Karpas-422 (cell line): Measurements from ENCODE around the gene DTNBP1. TPM values are rescaled to one million over a fixed set of nuclear protein-coding genes. Genes with fewer than 3 reads are reported as not detected.

Experiments used
- DNase-seq: peaks from one replicate; pipeline ENCODE4 v3.0.0-alpha.2; 2015
- H2AFZ ChIP-seq: fragments of 200-600 bp; sonication (generic); 2 replicates; pipeline ENCODE4 v1.6.1; 2014; ENCODE audit warnings: antibody characterized with exemption, low read length, mixed read lengths
- H3K27ac ChIP-seq: fragments of 200-600 bp; sonication (generic); 2 replicates; pipeline ENCODE4 v1.5.1; 2014; ENCODE audit warnings: mild to moderate bottlenecking, low read length, moderate library complexity
- H3K27me3 ChIP-seq: fragments of 200-600 bp; sonication (generic); 2 replicates; pipeline ENCODE4 v1.6.1; 2014; ENCODE audit warnings: low read length, mixed read lengths
- H3K36me3 ChIP-seq: fragments of 200-600 bp; sonication (generic); 2 replicates; pipeline ENCODE4 v1.6.1; 2014; ENCODE audit warnings: low read length, mixed read lengths; ENCODE audit not compliant: insufficient read depth
- H3K4me1 ChIP-seq: fragments of 200-600 bp; sonication (generic); 2 replicates; pipeline ENCODE4 v1.6.1; 2014; ENCODE audit warnings: mild to moderate bottlenecking, low read length, mixed read lengths
- H3K4me2 ChIP-seq: fragments of 200-600 bp; sonication (generic); 2 replicates; pipeline ENCODE4 v1.6.1; 2014; ENCODE audit warnings: low read length, low read depth, mild to moderate bottlenecking; ENCODE audit not compliant: poor library complexity, severe bottlenecking
- H3K4me3 ChIP-seq: fragments of 200-600 bp; sonication (generic); 2 replicates; pipeline ENCODE4 v1.5.1; 2014; ENCODE audit warnings: mild to moderate bottlenecking, antibody characterized with exemption, low read length, mixed read lengths
- H3K79me2 ChIP-seq: fragments of 200-600 bp; sonication (generic); 2 replicates; pipeline ENCODE4 v1.6.1; 2014; ENCODE audit warnings: mild to moderate bottlenecking, low read length, mixed read lengths
- H3K9ac ChIP-seq: fragments of 200-600 bp; sonication (generic); 2 replicates; pipeline ENCODE4 v1.6.0; 2014; ENCODE audit warnings: low read length
- H3K9me2 ChIP-seq: fragments of 200-600 bp; sonication (generic), shearing (Covaris generic); replicated peaks from 2 replicates; pipeline ENCODE4 v1.6.0; 2014; ENCODE audit warnings: mild to moderate bottlenecking, low read length, moderate library complexity; ENCODE audit not compliant: insufficient read depth
- H3K9me3 ChIP-seq: fragments of 300-700, 200-600 bp; sonication (generic); 2 replicates; pipeline ENCODE4 v1.6.1; 2014; ENCODE audit warnings: low read length, mixed read lengths
- H4K20me1 ChIP-seq: fragments of 200-600 bp; sonication (generic); 2 replicates; pipeline ENCODE4 v1.6.1; 2014; ENCODE audit warnings: mild to moderate bottlenecking, antibody characterized with exemption, low read length, low read depth; ENCODE audit not compliant: insufficient read depth
- total RNA-seq: library from RNA; depleted of rRNA; stranded (reverse); fragments of >200 nt; shearing (Covaris generic); gene quantifications from 2 replicates; pipeline ENCODE4 v1.2.3, GENCODE V29; 2014; ENCODE audit warnings: low replicate concordance

Gene DTNBP1
- total RNA-seq, 1 experiment from 2014 or later, result 13.8 TPM

DNA sequence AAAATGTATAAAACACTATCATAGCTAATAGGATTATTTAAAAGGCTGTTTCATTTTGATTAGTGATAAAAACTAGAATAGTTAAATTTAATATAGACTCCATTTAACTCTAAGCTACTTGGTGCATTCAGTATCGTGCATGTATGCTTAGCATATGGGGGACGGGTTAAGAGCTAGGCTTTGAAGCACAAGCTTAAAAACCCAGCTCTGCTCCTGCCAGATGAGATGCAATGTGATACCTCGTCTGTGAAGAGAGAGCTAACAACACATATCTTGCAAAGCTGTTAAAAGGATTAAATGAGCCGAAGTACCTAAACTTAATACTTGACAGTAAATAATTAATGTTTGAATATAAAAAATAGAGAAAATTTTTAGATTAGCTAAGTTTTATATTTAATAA lies 42.2 kb downstream of the DTNBP1 start:
- no peak for DNase-seq
- H2AFZ ChIP-seq, result no peak overlapping the region
- H3K27me3 ChIP-seq, result no peaks in the 10 kb centered on the region
- no peaks in the 10 kb centered on the region for H3K9me2 ChIP-seq
- no peak overlapping the region for H3K4me2 ChIP-seq
- no peak overlapping the region for H3K9ac ChIP-seq
- no peaks in the 10 kb centered on the region for H3K9me3 ChIP-seq
- H3K27ac ChIP-seq, result no peak overlapping the region
- H3K79me2 ChIP-seq, result peaks cover 87% of the 10 kb centered on the region
- H3K4me3 ChIP-seq, result no peak overlapping the region
- H3K4me1 ChIP-seq, result peaks cover 21% of the 10 kb centered on the region
- no peaks in the 10 kb centered on the region for H4K20me1 ChIP-seq
- no peaks in the 10 kb centered on the region for H3K36me3 ChIP-seq

DNA sequence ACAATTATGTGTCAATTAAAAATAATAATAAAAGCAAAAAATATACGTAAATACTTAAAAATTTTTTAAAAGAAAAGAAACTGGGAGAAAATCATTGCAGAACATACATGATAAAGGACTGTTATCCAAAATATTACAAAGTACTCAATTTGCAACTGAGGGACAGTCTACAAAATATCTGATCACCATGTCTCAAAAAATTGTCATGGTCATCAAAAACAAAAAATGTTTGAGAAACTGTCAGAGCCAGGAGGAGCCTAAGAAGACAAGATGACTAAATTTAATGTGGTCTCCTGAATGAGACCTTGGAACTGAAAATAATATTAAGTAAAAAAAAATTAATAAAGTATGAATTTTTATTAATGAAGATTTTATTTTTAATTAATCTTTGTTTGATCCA lies 43.5 kb downstream of the DTNBP1 start:
- Histone ChIP-seq H3K9me3 (no peaks in the 10 kb centered on the region), H3K27me3 (no peaks in the 10 kb centered on the region), H3K4me2 (no peak overlapping the region), H4K20me1 (no peaks in the 10 kb centered on the region), H2AFZ (no peak overlapping the region), H3K9ac (no peak overlapping the region), H3K9me2 (no peaks in the 10 kb centered on the region), H3K36me3 (peaks cover 2% of the 10 kb centered on the region; the same call in 1 of the 2 replicates), H3K79me2 (peaks cover 83% of the 10 kb centered on the region), H3K4me3 (no peak overlapping the region), H3K27ac (no peak overlapping the region), H3K4me1 (peaks cover 21% of the 10 kb centered on the region)
- no peak for DNase-seq

DNA sequence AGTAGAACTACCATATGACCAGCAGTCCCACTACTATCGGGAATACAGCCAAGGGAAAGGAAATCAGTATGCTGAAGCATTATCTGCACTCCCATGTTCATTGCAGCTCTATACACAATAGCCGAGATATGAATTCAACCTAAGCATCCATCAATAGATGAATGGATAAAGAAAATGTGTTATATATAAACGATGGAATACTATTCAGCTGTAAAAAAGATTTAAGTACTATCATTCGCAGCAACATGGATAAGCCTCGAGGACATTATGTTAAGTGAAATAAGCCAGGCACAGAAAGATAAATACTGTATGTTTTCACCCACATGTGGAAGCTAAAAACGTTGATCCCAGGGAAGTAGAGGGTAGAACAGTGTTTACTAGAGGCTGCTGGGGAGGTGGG lies 44.1 kb downstream of the DTNBP1 start:
- no peak for DNase-seq
- Histone ChIP-seq H4K20me1 (no peaks in the 10 kb centered on the region), H3K9me3 (no peaks in the 10 kb centered on the region), H3K27ac (no peak overlapping the region), H3K79me2 (peaks cover 83% of the 10 kb centered on the region), H3K27me3 (no peaks in the 10 kb centered on the region), H3K36me3 (peaks cover 5% of the 10 kb centered on the region; the same call in 1 of the 2 replicates), H3K9ac (no peak overlapping the region), H2AFZ (no peak overlapping the region), H3K4me1 (peaks cover 21% of the 10 kb centered on the region), H3K9me2 (no peaks in the 10 kb centered on the region), H3K4me3 (no peak overlapping the region), H3K4me2 (no peak overlapping the region)

DNA sequence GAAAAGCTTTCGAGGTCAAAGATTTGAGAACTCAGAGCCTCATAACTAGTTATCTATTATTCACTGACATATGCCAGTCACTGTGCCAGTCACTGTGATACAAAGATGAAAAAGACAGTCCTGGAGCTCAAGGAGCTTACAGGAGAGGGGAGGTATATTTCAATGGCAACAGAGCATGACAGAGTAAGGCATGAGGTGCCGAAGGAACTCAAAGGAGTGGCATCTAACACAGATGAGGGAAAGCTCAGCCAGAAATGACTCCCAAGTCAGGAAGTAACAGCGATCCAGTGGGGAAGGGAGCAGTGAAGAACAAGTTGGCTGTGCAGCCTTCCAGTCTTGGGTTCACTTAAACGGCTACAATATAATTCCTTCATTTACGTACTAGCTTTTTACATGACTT lies 46.6 kb downstream of the DTNBP1 start:
- Histone ChIP-seq H3K9ac (no peak overlapping the region), H3K4me1 (peaks cover 10% of the 10 kb centered on the region), H3K27ac (no peak overlapping the region), H3K4me3 (no peak overlapping the region), H4K20me1 (no peaks in the 10 kb centered on the region), H3K27me3 (no peaks in the 10 kb centered on the region), H3K4me2 (no peak overlapping the region), H3K79me2 (peaks cover 68% of the 10 kb centered on the region), H2AFZ (no peak overlapping the region), H3K9me2 (no peaks in the 10 kb centered on the region), H3K36me3 (peaks cover 9% of the 10 kb centered on the region), H3K9me3 (no peaks in the 10 kb centered on the region)
- DNase-seq, result no peak

DNA sequence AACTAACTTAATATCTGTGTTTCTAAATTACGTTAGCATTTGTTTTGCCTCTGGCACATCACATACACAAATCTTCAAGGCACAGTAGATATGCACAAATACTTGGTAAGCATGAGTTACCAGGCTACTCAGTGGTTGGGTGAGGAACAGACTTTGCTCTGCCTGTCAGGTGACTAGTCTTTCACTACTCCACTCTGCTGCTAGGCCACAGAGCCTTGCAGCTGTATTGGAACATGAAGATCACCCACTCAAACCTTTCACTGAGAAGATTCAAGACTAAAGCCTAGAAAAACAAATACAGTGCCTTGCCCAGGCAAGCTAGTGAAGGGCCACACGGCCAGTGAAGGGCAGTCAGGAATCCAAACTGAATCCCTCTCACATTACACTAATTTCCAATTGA lies 47.0 kb downstream of the DTNBP1 start:
- DNase-seq, result no peak
- Histone ChIP-seq H3K4me3 (no peak overlapping the region), H4K20me1 (no peaks in the 10 kb centered on the region), H3K27ac (no peak overlapping the region), H3K9ac (no peak overlapping the region), H3K79me2 (peaks cover 65% of the 10 kb centered on the region), H3K9me2 (no peaks in the 10 kb centered on the region), H3K9me3 (no peaks in the 10 kb centered on the region), H3K4me2 (no peak overlapping the region), H2AFZ (no peak overlapping the region), H3K36me3 (peaks cover 9% of the 10 kb centered on the region), H3K27me3 (no peaks in the 10 kb centered on the region), H3K4me1 (peaks cover 7% of the 10 kb centered on the region; the same call in 1 of the 2 replicates)

DNA sequence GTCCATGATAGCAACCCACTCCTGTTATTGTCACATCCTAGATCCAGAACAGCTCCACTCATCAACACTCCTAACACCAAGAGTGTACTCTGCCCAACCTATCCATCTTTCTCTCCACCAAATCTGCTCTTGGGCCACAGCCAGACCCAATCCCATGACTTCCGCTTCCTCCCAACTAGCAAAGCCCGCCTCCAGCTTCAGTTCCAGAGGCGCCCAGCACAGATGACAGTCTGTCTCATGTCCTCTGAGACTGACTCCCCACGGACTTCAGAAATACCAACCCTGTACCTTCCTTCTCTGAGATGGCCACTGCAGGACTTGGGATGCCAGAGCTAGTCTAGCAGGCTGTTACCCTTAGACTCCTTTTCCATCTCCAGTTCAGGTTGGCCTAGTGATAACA lies 48.6 kb downstream of the DTNBP1 start:
- H3K27me3 ChIP-seq, result no peaks in the 10 kb centered on the region
- H4K20me1 ChIP-seq, result no peaks in the 10 kb centered on the region
- H3K9me3 ChIP-seq, result no peaks in the 10 kb centered on the region
- H3K9ac ChIP-seq, result no peak overlapping the region
- DNase-seq, result no peak
- H3K4me1 ChIP-seq, result peaks cover 7% of the 10 kb centered on the region; the same call in 1 of the 2 replicates
- no peak overlapping the region for H2AFZ ChIP-seq
- no peaks in the 10 kb centered on the region for H3K9me2 ChIP-seq
- no peak overlapping the region for H3K4me3 ChIP-seq
- no peak overlapping the region for H3K27ac ChIP-seq
- H3K36me3 ChIP-seq, result peaks cover 9% of the 10 kb centered on the region
- no peak overlapping the region for H3K4me2 ChIP-seq
- H3K79me2 ChIP-seq, result peaks cover 59% of the 10 kb centered on the region

DNA sequence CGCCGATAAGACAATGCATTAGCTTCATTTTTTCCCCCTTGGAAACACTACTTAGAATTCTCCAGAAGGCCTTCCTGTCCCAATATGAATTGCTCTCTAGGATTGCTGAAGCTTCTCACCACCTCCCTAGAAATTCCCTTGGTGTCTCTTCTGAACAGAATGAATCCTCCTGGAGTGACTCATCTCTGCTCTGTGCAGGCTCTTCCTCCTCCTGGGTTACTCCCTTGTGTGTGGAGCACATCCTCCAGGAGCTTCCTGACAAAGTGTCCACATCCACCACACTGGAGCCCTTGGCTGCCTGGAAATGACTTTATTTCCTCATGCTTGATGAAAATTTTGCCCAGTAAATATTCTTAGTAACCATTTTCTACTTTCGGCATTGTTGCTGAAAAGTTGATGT lies 54.4 kb downstream of the DTNBP1 start:
- H3K27me3 ChIP-seq, result no peaks in the 10 kb centered on the region
- H3K36me3 ChIP-seq, result peaks cover 4% of the 10 kb centered on the region
- peaks cover 20% of the 10 kb centered on the region for H3K79me2 ChIP-seq
- no peak overlapping the region for H3K4me3 ChIP-seq
- no peak overlapping the region for H3K27ac ChIP-seq
- H3K9ac ChIP-seq, result no peak overlapping the region
- H2AFZ ChIP-seq, result no peak overlapping the region
- no peaks in the 10 kb centered on the region for H3K9me3 ChIP-seq
- no peak overlapping the region for H3K4me2 ChIP-seq
- H3K4me1 ChIP-seq, result peaks cover 15% of the 10 kb centered on the region
- H3K9me2 ChIP-seq, result no peaks in the 10 kb centered on the region
- DNase-seq, result no peak
- H4K20me1 ChIP-seq, result no peaks in the 10 kb centered on the region

DNA sequence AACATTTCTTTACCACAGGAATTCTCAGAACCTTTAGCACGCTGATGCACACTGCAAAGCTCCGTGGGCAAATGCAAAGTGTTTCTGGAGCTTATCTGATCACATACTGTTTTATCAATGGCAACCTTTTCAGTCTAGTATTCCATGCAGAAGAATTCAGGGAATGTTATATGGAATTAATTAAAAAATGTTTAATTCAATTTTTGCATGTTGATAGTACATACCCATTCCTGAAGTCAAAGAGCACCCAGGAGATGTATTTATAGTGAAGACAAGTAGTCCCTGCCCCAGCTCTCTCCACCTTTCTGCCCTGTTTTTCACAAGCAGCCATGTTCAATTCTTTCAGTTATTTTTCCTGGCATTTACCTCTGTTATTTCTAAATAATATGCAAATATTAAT lies 55.2 kb downstream of the DTNBP1 start:
- no peak overlapping the region for H2AFZ ChIP-seq
- H3K9me3 ChIP-seq, result no peaks in the 10 kb centered on the region
- no peak for DNase-seq
- no peaks in the 10 kb centered on the region for H3K9me2 ChIP-seq
- H3K27me3 ChIP-seq, result no peaks in the 10 kb centered on the region
- no peak overlapping the region for H3K27ac ChIP-seq
- H3K9ac ChIP-seq, result no peak overlapping the region
- peaks cover 15% of the 10 kb centered on the region for H3K4me1 ChIP-seq
- H3K4me2 ChIP-seq, result no peak overlapping the region
- peaks cover 20% of the 10 kb centered on the region for H3K79me2 ChIP-seq
- peaks cover 4% of the 10 kb centered on the region for H3K36me3 ChIP-seq
- H4K20me1 ChIP-seq, result no peaks in the 10 kb centered on the region
- no peak overlapping the region for H3K4me3 ChIP-seq

DNA sequence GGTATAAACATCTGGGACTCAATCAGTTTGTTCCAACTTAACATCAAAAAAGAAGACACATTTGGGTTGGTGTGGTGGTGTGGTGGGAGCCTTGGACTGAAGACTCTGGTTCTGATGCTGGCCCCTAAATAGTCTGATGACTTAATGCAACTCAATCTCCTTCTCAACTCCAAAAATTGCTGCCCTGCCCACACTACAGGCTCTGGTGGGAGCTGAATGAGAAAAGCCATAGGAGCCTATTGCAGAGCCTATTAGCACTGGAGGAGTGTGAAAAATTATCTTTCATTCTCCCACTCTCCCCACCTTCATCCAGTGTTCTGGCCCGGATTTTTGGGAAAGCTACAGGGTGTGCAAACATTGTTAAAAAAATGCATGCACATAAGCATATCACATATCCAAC lies 56.5 kb downstream of the DTNBP1 start:
- no peak for DNase-seq
- no peak overlapping the region for H3K9ac ChIP-seq
- H3K9me3 ChIP-seq, result no peaks in the 10 kb centered on the region
- H3K4me1 ChIP-seq, result peaks cover 15% of the 10 kb centered on the region
- no peak overlapping the region for H3K4me3 ChIP-seq
- H3K9me2 ChIP-seq, result no peaks in the 10 kb centered on the region
- H2AFZ ChIP-seq, result no peak overlapping the region
- H3K79me2 ChIP-seq, result peaks cover 21% of the 10 kb centered on the region
- peaks cover under 1% of the 10 kb centered on the region for H3K36me3 ChIP-seq
- H3K27ac ChIP-seq, result no peak overlapping the region
- H4K20me1 ChIP-seq, result no peaks in the 10 kb centered on the region
- no peaks in the 10 kb centered on the region for H3K27me3 ChIP-seq
- no peak overlapping the region for H3K4me2 ChIP-seq
